ENCODE data around the gene WDFY2.
A peak's percentile ranks its signal among the peaks of the same experiment; 100 is the strongest.

WDFY2 gene

GRCh38 chr13:51804295-51805172 lies 220.3 kb downstream of the WDFY2 start:
- DNase-seq: no peak

GRCh38 chr13:51805313-51805712 lies 221.1 kb downstream of the WDFY2 start:
- no peak for DNase-seq

GRCh38 chr13:51805925-51806324 lies 221.7 kb downstream of the WDFY2 start:
- DNase-seq: no peak

- peak; percentile 21 for DNase-seq
Observed at GRCh38 chr13:51806566-51806965, 222.3 kb downstream of the WDFY2 start.

- DNase-seq: no peak
Observed at GRCh38 chr13:51807041-51807440, 222.8 kb downstream of the WDFY2 start.

- DNase-seq: no peak
Observed at GRCh38 chr13:51808811-51809210, 224.5 kb downstream of the WDFY2 start.

- no peak for DNase-seq
Observed at GRCh38 chr13:51811046-51811445, 226.8 kb downstream of the WDFY2 start.

GRCh38 chr13:51811920-51812451 lies 227.7 kb downstream of the WDFY2 start:
- no peak for DNase-seq

GRCh38 chr13:51814071-51814470 lies 229.8 kb downstream of the WDFY2 start:
- no peak for DNase-seq

GRCh38 chr13:51814825-51815650 lies 230.8 kb downstream of the WDFY2 start:
- DNase-seq: peak; percentile 33

GRCh38 chr13:51815848-51816247 lies 231.6 kb downstream of the WDFY2 start:
- no peak for DNase-seq

GRCh38 chr13:51816604-51817249 lies 232.5 kb downstream of the WDFY2 start:
- no peak for DNase-seq

All from DMS153 (cell line).